Measurements from ENCODE around the gene DAZAP2. TPM values are rescaled to one million over a fixed set of nuclear protein-coding genes. Genes with fewer than 3 reads are reported as not detected.

DAZAP2 gene
- total RNA-seq, 1 donor from 2014 or later, result 215 TPM

Other genes with a start within 250 kb of the DAZAP2 start
- gene SLC11A2, start 212.4 kb upstream of the DAZAP2 start, total RNA-seq, result 45.7 and 46.3 TPM in 2 replicates
- 65.7 and 72.9 TPM in 2 replicates for gene LETMD1, start 190.5 kb upstream of the DAZAP2 start, total RNA-seq
- 16.9 and 18.7 TPM in 2 replicates for gene CSRNP2, start 155.2 kb upstream of the DAZAP2 start, total RNA-seq
- gene TFCP2, start 65.7 kb upstream of the DAZAP2 start, total RNA-seq, result 41.1 and 44.1 TPM in 2 replicates
- 2.0 and 2.6 TPM in 2 replicates for gene POU6F1, start 20.8 kb upstream of the DAZAP2 start, total RNA-seq
- 1.5 and 2.0 TPM in 2 replicates for gene SMAGP, start 31.6 kb downstream of the DAZAP2 start, total RNA-seq
- 173 TPM in 2 replicates for gene BIN2, start 85.3 kb downstream of the DAZAP2 start, total RNA-seq
- 0.16 TPM in 1 of 2 replicates, not detected in the other for gene CELA1, start 107.9 kb downstream of the DAZAP2 start, total RNA-seq
- gene GALNT6, start 152.6 kb downstream of the DAZAP2 start, total RNA-seq, result 24.8 and 26.6 TPM in 2 replicates
- 10.4 and 10.8 TPM in 2 replicates for gene SLC4A8, start 186.0 kb downstream of the DAZAP2 start, total RNA-seq

Measured in T-helper 2 cell treated with Interferon-gamma antibody and Interleukin-4, amounts not matched to agents 100 ng/mL and 5 ng/mL, for 36 hours (primary cell).